RWPE1 (cell line): ENCODE data around the gene ADORA1.

ENCODE experiments used
- CTCF ChIA-PET: fragments of 350-600 bp; sonication (Branson Sonifier 250); formaldehyde crosslinking; extraction: SDS; loops from one replicate; lab custom pipeline; 2021; lab: Yijun Ruan, JAX
- POLR2A ChIA-PET: fragments of 400-600 bp; formaldehyde crosslinking; extraction: SDS; loops from one replicate; lab custom pipeline; 2020; ENCODE audit warnings: antibody characterized with exemption; ENCODE audit not compliant: low non-redundant PET; lab: Yijun Ruan, JAX
- DNase-seq: peaks from one replicate; pipeline ENCODE4 v3.0.0; 2012; ENCODE audit warnings: low spot score
- H3K27ac ChIP-seq: fragments of 450-650 bp; 2 replicates; pipeline ENCODE4 v1.5.1; 2017
- TF ChIP-seq, protein P1 (sequence below): fragments of 450-650 bp; conservative IDR thresholded peaks from 2 replicates; pipeline ENCODE4 v1.5.1; 2017; ENCODE audit warnings: low read depth, mild to moderate bottlenecking

Gene ADORA1

GRCh38 chr1:203117611-203118575, 9.6 kb upstream of the ADORA1 start:
- TF ChIP-seq, protein P1, sequence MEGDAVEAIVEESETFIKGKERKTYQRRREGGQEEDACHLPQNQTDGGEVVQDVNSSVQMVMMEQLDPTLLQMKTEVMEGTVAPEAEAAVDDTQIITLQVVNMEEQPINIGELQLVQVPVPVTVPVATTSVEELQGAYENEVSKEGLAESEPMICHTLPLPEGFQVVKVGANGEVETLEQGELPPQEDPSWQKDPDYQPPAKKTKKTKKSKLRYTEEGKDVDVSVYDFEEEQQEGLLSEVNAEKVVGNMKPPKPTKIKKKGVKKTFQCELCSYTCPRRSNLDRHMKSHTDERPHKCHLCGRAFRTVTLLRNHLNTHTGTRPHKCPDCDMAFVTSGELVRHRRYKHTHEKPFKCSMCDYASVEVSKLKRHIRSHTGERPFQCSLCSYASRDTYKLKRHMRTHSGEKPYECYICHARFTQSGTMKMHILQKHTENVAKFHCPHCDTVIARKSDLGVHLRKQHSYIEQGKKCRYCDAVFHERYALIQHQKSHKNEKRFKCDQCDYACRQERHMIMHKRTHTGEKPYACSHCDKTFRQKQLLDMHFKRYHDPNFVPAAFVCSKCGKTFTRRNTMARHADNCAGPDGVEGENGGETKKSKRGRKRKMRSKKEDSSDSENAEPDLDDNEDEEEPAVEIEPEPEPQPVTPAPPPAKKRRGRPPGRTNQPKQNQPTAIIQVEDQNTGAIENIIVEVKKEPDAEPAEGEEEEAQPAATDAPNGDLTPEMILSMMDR, result peak; percentile 60
- ChIA-PET CTCF (interaction anchor here (0.6 to 3.5 kb wide), 27 partner anchors 8 to 323 kb away, joined by 3 to 49 read pairs (median 4); partner anchors contain the start of genes ADORA1 and MYBPH), POLR2A (interaction anchor here (0.6 kb wide), 1 partner anchor 9 kb away, joined by 7 read pairs; no protein-coding TSS in a partner anchor)
- peak; percentile 83 for DNase-seq
- H3K27ac ChIP-seq, result no peak overlapping the region

- CTCF ChIA-PET, result interaction anchor here (0.6 to 2.8 kb wide), 7 partner anchors 50 to 147 kb away, joined by 3 to 18 read pairs (median 3); no protein-coding TSS in a partner anchor
- H3K27ac ChIP-seq, result no peak overlapping the region
- no peak for DNase-seq
- TF ChIP-seq, protein P1, result no peak
- POLR2A ChIA-PET, result interaction anchor here (0.6 kb wide), 1 partner anchor 21 kb away, joined by 4 read pairs; no protein-coding TSS in a partner anchor
Measured at GRCh38 chr1:203120325-203121153, 7.0 kb upstream of the ADORA1 start.

- CTCF ChIA-PET, result interaction anchor here (0.5 to 2.8 kb wide), 8 partner anchors 49 to 464 kb away, joined by 3 to 18 read pairs (median 4); no protein-coding TSS in a partner anchor
- no peak overlapping the region for H3K27ac ChIP-seq
- DNase-seq, result no peak
- POLR2A ChIA-PET, result no interaction called here
- TF ChIP-seq, protein P1, result no peak
Measured at GRCh38 chr1:203121186-203122015, 6.1 kb upstream of the ADORA1 start.

GRCh38 chr1:203122159-203122558, 5.4 kb upstream of the ADORA1 start:
- H3K27ac ChIP-seq, result no peak overlapping the region
- no peak for DNase-seq
- POLR2A ChIA-PET, result no interaction called here
- TF ChIP-seq, protein P1, result no peak
- CTCF ChIA-PET, result interaction anchor here (0.6 to 2.8 kb wide), 3 partner anchors 50 to 463 kb away, joined by 4 to 18 read pairs (median 6); no protein-coding TSS in a partner anchor

GRCh38 chr1:203124011-203124410, 3.5 kb upstream of the ADORA1 start:
- no peak overlapping the region for H3K27ac ChIP-seq
- no peak for DNase-seq
- TF ChIP-seq, protein P1, result no peak
- ChIA-PET CTCF (no interaction called here), POLR2A (no interaction called here)
